HFF-Myc (cell line): Measurements from ENCODE around the gene MYO3B.
"Not testable (repeated sequence)": the region's sequence is repeated elsewhere in the genome, so short reads cannot be mapped to it uniquely, and the experiment has no call there.

Experiments
- DNase-seq: peaks from one replicate; pipeline ENCODE4 v3.0.0-alpha.2; 2011; ENCODE audit warnings: low read depth; ENCODE audit errors: extremely low read depth
- H3K4me3 ChIP-seq: replicated peaks from 2 replicates; pipeline ENCODE4 v1.5.1; 2011; ENCODE audit warnings: low read depth, mild to moderate bottlenecking, control low read depth, low read length
- CTCF ChIP-seq: IDR thresholded peaks from 2 replicates; pipeline ENCODE4 v1.5.1; 2012; ENCODE audit warnings: mild to moderate bottlenecking, low read depth, low read length, control low read depth; ENCODE audit errors: missing control alignments

Gene MYO3B

GRCh38 chr2:170656669-170657068 lies 478.7 kb downstream of the MYO3B start:
- H3K4me3 ChIP-seq = no peak overlapping the region
- TF ChIP-seq CTCF = no peak
- DNase-seq = no peak

GRCh38 chr2:170660409-170660808 lies 482.5 kb downstream of the MYO3B start:
- H3K4me3 ChIP-seq = no peak overlapping the region
- no peak for TF ChIP-seq CTCF
- no peak for DNase-seq

- H3K4me3 ChIP-seq = no peak overlapping the region
- DNase-seq = no peak
- TF ChIP-seq CTCF = no peak
Observed at GRCh38 chr2:170665743-170666142, 487.8 kb downstream of the MYO3B start.

- no peak for DNase-seq
- no peak for TF ChIP-seq CTCF
- no peak overlapping the region for H3K4me3 ChIP-seq
Observed at GRCh38 chr2:170669909-170670308, 492.0 kb downstream of the MYO3B start.

GRCh38 chr2:170670651-170671050 lies 492.7 kb downstream of the MYO3B start:
- DNase-seq = no peak
- H3K4me3 ChIP-seq = no peak overlapping the region
- no peak for TF ChIP-seq CTCF

GRCh38 chr2:170671079-170671478 lies 493.1 kb downstream of the MYO3B start:
- H3K4me3 ChIP-seq = no peak overlapping the region
- TF ChIP-seq CTCF = no peak
- DNase-seq = no peak

- not testable (repeated sequence) for H3K4me3 ChIP-seq, DNase-seq
Observed at GRCh38 chr2:170674282-170674681, 496.3 kb downstream of the MYO3B start.
